CD14-positive monocyte (primary cell): ENCODE results near the gene SYDE1. TPM values are rescaled to one million over a fixed set of nuclear protein-coding genes. Genes with fewer than 3 reads are reported as not detected.

ENCODE experiments used
- DNase-seq, 3 donors: peaks; one replicate each; pipeline ENCODE4 v3.0.0-alpha.2; 2011 to 2022
- H2AFZ ChIP-seq: 2 replicates; pipeline ENCODE4 v1.6.0; 2012; ENCODE audit warnings: mild to moderate bottlenecking, low read depth, low read length, inconsistent platforms; ENCODE audit not compliant: insufficient read depth, poor library complexity, severe bottlenecking
- H3K27ac ChIP-seq, 2 donors: 1 replicate in 1 of 2; 2 replicates in 1 of 2; pipeline ENCODE4 v1.5.1; 2012 to 2013; ENCODE audit warnings: low read length in 2 of 2, control low read depth in 1 of 2, inconsistent platforms in 1 of 2, low read depth in 1 of 2, mild to moderate bottlenecking in 1 of 2
- H3K27me3 ChIP-seq, 2 donors: one replicate each; pipeline versions ENCODE4 v1.6.0 to v1.6.1; 2011 to 2013; ENCODE audit warnings: low read length in 2 of 2; ENCODE audit not compliant: control insufficient read depth in 2 of 2, insufficient read depth in 2 of 2
- H3K36me3 ChIP-seq, 2 donors: replicated peaks in 1 of 2; 1 replicate in 1 of 2; 2 replicates in 1 of 2; pipeline versions ENCODE4 v1.5.1 to v1.6.1; 2012 to 2013; ENCODE audit warnings: low read length in 2 of 2, control low read depth in 1 of 2, inconsistent platforms in 1 of 2, mild to moderate bottlenecking in 1 of 2; ENCODE audit not compliant: insufficient read depth in 2 of 2, control insufficient read depth in 1 of 2
- H3K4me1 ChIP-seq, 2 donors: 1 replicate in 1 of 2; 2 replicates in 1 of 2; pipeline versions ENCODE4 v1.5.1 to v1.6.1; 2012 to 2013; ENCODE audit warnings: low read length in 2 of 2, control low read depth in 1 of 2, inconsistent platforms in 1 of 2, mild to moderate bottlenecking in 1 of 2, moderate library complexity in 1 of 2; ENCODE audit not compliant: insufficient read depth in 2 of 2, control insufficient read depth in 1 of 2
- H3K4me2 ChIP-seq: replicated peaks from 2 replicates; pipeline ENCODE3; 2012; ENCODE audit warnings: low read length, moderate library complexity, mild to moderate bottlenecking; ENCODE audit not compliant: poor library complexity, severe bottlenecking; ENCODE audit errors: extremely low read depth
- H3K4me3 ChIP-seq, 3 experiments: fragments of 200-600 bp in 1 of 3; sonication (generic) in 1 of 3; replicated peaks in 1 of 3; 1 replicate in 2 of 3; 2 replicates in 1 of 3; pipeline ENCODE4 v1.5.1; 2011 to 2013; ENCODE audit warnings: low read length in 3 of 3, mild to moderate bottlenecking in 3 of 3, control low read depth in 2 of 3, low read depth in 2 of 3, inconsistent platforms in 1 of 3, moderate library complexity in 1 of 3
- H3K79me2 ChIP-seq: 2 replicates; pipeline ENCODE4 v1.6.0; 2012; ENCODE audit warnings: mild to moderate bottlenecking, control low read depth, inconsistent platforms, low read length, moderate library complexity; ENCODE audit not compliant: insufficient read depth
- H3K9ac ChIP-seq: 2 replicates; pipeline ENCODE4 v1.6.0; 2017; ENCODE audit warnings: low read length, mild to moderate bottlenecking; ENCODE audit not compliant: insufficient read depth, poor library complexity, severe bottlenecking
- H3K9me3 ChIP-seq, 2 donors: replicated peaks in 1 of 2; 1 replicate in 1 of 2; 2 replicates in 1 of 2; pipeline versions ENCODE4 v1.5.1 to v1.6.1; 2012 to 2013; ENCODE audit warnings: low read length in 2 of 2, control low read depth in 1 of 2; ENCODE audit not compliant: control insufficient read depth in 1 of 2, insufficient read depth in 1 of 2
- H4K20me1 ChIP-seq: 2 replicates; pipeline ENCODE4 v1.6.0; 2012; ENCODE audit warnings: mild to moderate bottlenecking, low read length, control low read depth, moderate library complexity; ENCODE audit not compliant: insufficient read depth
- H3K27ac Mint-ChIP-seq, 7 donors: one replicate each; pipeline ENCODE4 v1.8.0; 2020; ENCODE audit warnings: mild to moderate bottlenecking in 7 of 7, mixed read lengths in 7 of 7, moderate library complexity in 6 of 7, inconsistent platforms in 2 of 7
- H3K27me3 Mint-ChIP-seq, 3 donors: one replicate each; pipeline ENCODE4 v1.8.0; 2021 to 2022; ENCODE audit warnings: low read depth in 3 of 3, mild to moderate bottlenecking in 3 of 3, mixed read lengths in 3 of 3, moderate library complexity in 3 of 3, inconsistent platforms in 1 of 3
- H3K36me3 Mint-ChIP-seq, 2 donors: one replicate each; pipeline ENCODE4 v1.8.0; 2020; ENCODE audit warnings: mixed read lengths in 2 of 2, inconsistent platforms in 1 of 2, mild to moderate bottlenecking in 1 of 2
- H3K4me1 Mint-ChIP-seq: one replicate; pipeline ENCODE4 v1.8.0; 2020; ENCODE audit warnings: mild to moderate bottlenecking, mixed read lengths
- H3K4me3 Mint-ChIP-seq, 2 donors: one replicate each; pipeline ENCODE4 v1.8.0; 2020; ENCODE audit warnings: mild to moderate bottlenecking in 2 of 2, mixed read lengths in 2 of 2, moderate library complexity in 1 of 2
- H3K9me3 Mint-ChIP-seq, 7 donors: one replicate each; pipeline ENCODE4 v1.8.0; 2020 to 2022; ENCODE audit warnings: mixed read lengths in 7 of 7, mild to moderate bottlenecking in 6 of 7, moderate library complexity in 6 of 7, inconsistent platforms in 2 of 7
- CTCF ChIP-seq: fragments of 200-600 bp; IDR thresholded peaks from one replicate; pipeline ENCODE4 v1.8.0; 2022; ENCODE audit warnings: antibody characterized with exemption, mild to moderate bottlenecking
- WGBS: methylation state at CpG from one replicate; pipeline ENCODE4 v1.1.5; 2013; ENCODE audit warnings: missing lambda C conversion rate; ENCODE audit not compliant: insufficient coverage; 5-methylcytosine and 5-hydroxymethylcytosine counted together
- intact Hi-C, 2 donors: fragments of 100-400 bp; cut with micrococcal nuclease; formaldehyde crosslinking; loops; one replicate each; pipeline versions ENCODE4 v1.15.0 to v1.15.1; 2023
- polyA plus RNA-seq, 3 donors: library from polyadenylated mRNA; depleted of rRNA in 1 of 3; unstranded in 2 of 3; stranded (reverse) in 1 of 3; fragments of 300-500 nt in 2 of 3; fragments of >200 nt in 1 of 3; fragmentation: Illumina TruSeq in 2 of 3; gene quantifications; 1 replicate in 2 of 3; 2 replicates in 1 of 3; pipeline ENCODE4 v1.2.3, GENCODE V29; 2012 to 2021

SYDE1 gene
- polyA plus RNA-seq, 3 donors = not detected

DNA sequence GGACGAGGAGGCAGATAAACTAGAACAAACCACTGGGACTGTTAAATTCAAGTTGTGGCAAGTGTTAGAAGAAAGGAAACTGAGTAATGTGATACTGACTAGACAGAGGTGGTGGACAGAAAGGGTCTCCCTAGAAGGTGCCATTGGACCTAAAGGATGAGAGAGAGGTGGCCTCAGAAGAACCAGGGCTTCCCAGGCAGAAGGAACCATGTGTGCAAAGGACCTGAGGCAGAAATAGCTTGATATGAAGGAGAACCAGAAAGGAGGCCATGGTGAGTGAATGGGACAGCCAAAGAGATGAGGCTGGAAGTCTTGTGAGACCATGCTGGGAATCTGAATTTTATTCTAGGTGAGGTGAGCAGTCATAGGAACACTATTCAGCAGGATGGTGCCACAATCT is 2.8 kb upstream of the SYDE1 start:
- no CpG with 5 or more reads among the region's 1 CpG for WGBS
- Histone ChIP-seq H3K27me3 (peaks cover 24 to 38% of the 10 kb centered on the region in 2 donors), H3K9me3 (peaks cover 15 to 22% of the 10 kb centered on the region in 2 donors), H3K27ac (no peak overlapping the region), H3K79me2 (no peaks in the 10 kb centered on the region), H3K4me1 (peaks cover 0 to 2% of the 10 kb centered on the region in 2 donors), H3K4me2 (no peak overlapping the region), H2AFZ (no peak overlapping the region), H3K4me3 (no peak overlapping the region), H3K36me3 (no peaks in the 10 kb centered on the region), H3K9ac (no peak overlapping the region), H4K20me1 (no peaks in the 10 kb centered on the region)
- no peak for DNase-seq
- Mint-ChIP-seq H3K4me3 (no peak overlapping the region), H3K27ac (no peak overlapping the region), H3K27me3 (peaks cover 32 to 51% (median 41%) of the 10 kb centered on the region in 3 donors), H3K36me3 (peaks cover 0 to 6% of the 10 kb centered on the region in 2 donors), H3K9me3 (peaks cover 15 to 40% (median 26%) of the 10 kb centered on the region in 7 donors), H3K4me1 (peaks cover 10% of the 10 kb centered on the region)
- intact Hi-C loops = loop anchor here in 1 of 2 donors (10.0 kb wide), 1 partner anchor 450 kb away; no protein-coding TSS in a partner anchor
- no peak for TF ChIP-seq CTCF

DNA sequence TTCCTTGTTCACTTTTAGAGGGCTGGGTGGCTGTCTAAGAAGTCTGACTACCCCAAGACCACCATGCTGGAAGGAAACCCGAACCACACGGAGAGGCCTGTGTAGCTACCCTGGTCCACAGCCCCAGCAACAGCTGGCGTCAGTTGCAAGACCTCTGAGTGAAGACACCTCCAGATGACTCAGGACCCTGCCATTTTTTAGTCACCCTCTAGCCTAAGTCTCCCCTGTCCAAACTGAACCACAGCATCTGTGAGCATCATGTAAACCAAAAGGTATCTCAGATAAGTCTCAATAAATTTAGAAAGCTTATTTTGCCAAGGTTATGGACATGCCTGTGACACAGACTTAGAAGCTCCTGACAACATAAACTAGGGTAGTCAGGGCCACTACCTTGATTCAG is 2.2 kb upstream of the SYDE1 start:
- peaks cover 15 to 40% (median 26%) of the 10 kb centered on the region in 7 donors for H3K9me3 Mint-ChIP-seq
- WGBS = 83% methylated on average over 3 of the region's 3 CpGs

More for the DNA sequence above, 2.2 kb upstream of the SYDE1 start:
- intact Hi-C loops = loop anchor here in 1 of 2 donors (10.0 kb wide), 1 partner anchor 450 kb away; no protein-coding TSS in a partner anchor
- Histone ChIP-seq H4K20me1 (no peaks in the 10 kb centered on the region), H3K79me2 (no peaks in the 10 kb centered on the region), H3K4me1 (peaks cover 0 to 2% of the 10 kb centered on the region in 2 donors), H3K4me3 (no peak overlapping the region), H3K27me3 (peaks cover 24 to 38% of the 10 kb centered on the region in 2 donors), H3K9me3 (peaks cover 15 to 22% of the 10 kb centered on the region in 2 donors), H3K9ac (no peak overlapping the region), H3K36me3 (no peaks in the 10 kb centered on the region), H3K4me2 (no peak overlapping the region), H3K27ac (no peak overlapping the region), H2AFZ (no peak overlapping the region)
- no peak overlapping the region for H3K27ac Mint-ChIP-seq
- peaks cover 10% of the 10 kb centered on the region for H3K4me1 Mint-ChIP-seq
- no peak overlapping the region for H3K4me3 Mint-ChIP-seq
- no peak for DNase-seq
- no peak for TF ChIP-seq CTCF
- H3K27me3 Mint-ChIP-seq = peaks cover 32 to 53% (median 41%) of the 10 kb centered on the region in 3 donors
- H3K36me3 Mint-ChIP-seq = peaks cover 0 to 6% of the 10 kb centered on the region in 2 donors
